ENCODE results near the gene ARMC7.

Gene ARMC7

GRCh38 chr17:75079023-75079373 is 30.8 kb upstream of the ARMC7 start:
- DNase-seq (ENCODE audit: insufficient read length, low spot score) (no peak), FAIRE-seq (no peak)
- TF ChIP-seq, protein P1, sequence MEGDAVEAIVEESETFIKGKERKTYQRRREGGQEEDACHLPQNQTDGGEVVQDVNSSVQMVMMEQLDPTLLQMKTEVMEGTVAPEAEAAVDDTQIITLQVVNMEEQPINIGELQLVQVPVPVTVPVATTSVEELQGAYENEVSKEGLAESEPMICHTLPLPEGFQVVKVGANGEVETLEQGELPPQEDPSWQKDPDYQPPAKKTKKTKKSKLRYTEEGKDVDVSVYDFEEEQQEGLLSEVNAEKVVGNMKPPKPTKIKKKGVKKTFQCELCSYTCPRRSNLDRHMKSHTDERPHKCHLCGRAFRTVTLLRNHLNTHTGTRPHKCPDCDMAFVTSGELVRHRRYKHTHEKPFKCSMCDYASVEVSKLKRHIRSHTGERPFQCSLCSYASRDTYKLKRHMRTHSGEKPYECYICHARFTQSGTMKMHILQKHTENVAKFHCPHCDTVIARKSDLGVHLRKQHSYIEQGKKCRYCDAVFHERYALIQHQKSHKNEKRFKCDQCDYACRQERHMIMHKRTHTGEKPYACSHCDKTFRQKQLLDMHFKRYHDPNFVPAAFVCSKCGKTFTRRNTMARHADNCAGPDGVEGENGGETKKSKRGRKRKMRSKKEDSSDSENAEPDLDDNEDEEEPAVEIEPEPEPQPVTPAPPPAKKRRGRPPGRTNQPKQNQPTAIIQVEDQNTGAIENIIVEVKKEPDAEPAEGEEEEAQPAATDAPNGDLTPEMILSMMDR (IDR thresholded peaks at IDR 0.05; ENCODE audit: insufficient read depth, missing control alignments), result no peak

GRCh38 chr17:75081611-75082540 is 27.9 kb upstream of the ARMC7 start:
- FAIRE-seq (no peak), DNase-seq (ENCODE audit: insufficient read length, low spot score) (no peak)
- TF ChIP-seq, protein P1 (IDR thresholded peaks at IDR 0.05; ENCODE audit: insufficient read depth, missing control alignments), result no peak

- TF ChIP-seq, protein P1 (IDR thresholded peaks at IDR 0.05; ENCODE audit: insufficient read depth, missing control alignments), result no peak
- FAIRE-seq (no peak), DNase-seq (ENCODE audit: insufficient read length, low spot score) (no peak)
These were observed 27.1 kb upstream of the ARMC7 start for GRCh38 chr17:75082683-75083082.

GRCh38 chr17:75084039-75084660 is 25.6 kb upstream of the ARMC7 start:
- DNase-seq (ENCODE audit: insufficient read length, low spot score), result no peak
- no peak for FAIRE-seq
- TF ChIP-seq, protein P1 (IDR thresholded peaks at IDR 0.05; ENCODE audit: insufficient read depth, missing control alignments), result no peak

DNA sequence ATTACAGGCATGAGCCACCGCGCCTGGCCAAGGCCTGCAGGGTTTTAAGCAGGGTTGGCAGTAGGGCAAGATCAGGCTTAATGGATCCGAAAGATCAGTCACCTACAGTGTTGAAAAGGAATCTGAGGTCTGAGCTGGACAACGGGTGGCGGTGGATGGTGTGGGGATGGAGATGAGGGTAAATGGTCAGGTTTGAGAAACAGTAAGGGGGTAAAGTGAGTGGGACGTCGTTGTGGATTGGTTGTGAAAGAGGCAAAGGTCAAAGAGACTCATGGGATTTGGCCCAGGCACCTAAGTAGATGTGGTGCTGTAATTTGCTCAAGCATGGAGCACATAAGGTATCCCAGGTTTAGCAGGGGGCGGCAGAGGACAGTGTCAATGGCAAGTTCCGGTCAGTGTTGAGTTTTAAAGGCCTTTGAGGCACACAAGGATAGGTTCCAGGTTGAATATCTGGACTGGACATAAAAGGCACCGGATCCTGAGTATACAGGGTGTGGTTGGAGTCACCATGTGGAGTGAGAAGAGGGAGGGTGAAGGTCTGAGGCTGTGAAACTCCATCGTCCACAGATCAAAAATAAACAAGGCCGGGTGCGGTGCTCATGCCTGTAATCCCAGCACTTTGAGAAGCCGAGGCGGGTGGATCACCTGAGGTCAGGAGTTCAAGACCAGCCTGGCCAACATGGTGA is 23.1 kb upstream of the ARMC7 start:
- FAIRE-seq (no peak), DNase-seq (ENCODE audit: insufficient read length, low spot score) (no peak)
- TF ChIP-seq, protein P1 (IDR thresholded peaks at IDR 0.05; ENCODE audit: insufficient read depth, missing control alignments), result no peak

DNA sequence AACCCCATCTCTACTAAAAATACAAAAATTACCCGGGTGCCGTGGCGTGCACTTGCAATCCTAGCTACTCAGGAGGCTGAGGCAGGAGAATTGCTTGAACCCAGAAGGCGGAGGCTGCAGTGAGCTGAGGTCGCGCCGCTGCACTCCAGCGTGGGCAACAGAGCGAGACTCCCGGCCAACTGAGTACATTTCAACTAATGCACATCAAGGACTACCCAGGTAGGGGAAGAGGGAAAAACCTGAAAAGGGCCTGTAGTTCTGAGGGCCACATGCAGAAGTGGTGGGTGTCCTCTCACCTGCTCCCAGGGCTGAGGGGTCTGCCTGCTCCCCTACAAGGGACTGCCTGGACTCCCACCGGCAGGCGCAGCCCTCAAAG is 22.6 kb upstream of the ARMC7 start:
- TF ChIP-seq, protein P1 (IDR thresholded peaks at IDR 0.05; ENCODE audit: insufficient read depth, missing control alignments), result no peak
- DNase-seq (ENCODE audit: insufficient read length, low spot score) (no peak), FAIRE-seq (no peak)
